ENCODE data around the gene TMEM255A.

TMEM255A gene

GRCh38 chrX:120244735-120245498 is 66.3 kb downstream of the TMEM255A start:
- Histone ChIP-seq H3K14ac (ENCODE audit: low read length) (peak overlapping the region; percentile 79), H3K27me3 (ENCODE audit: insufficient read depth, low read length) (no peaks in the 10 kb centered on the region), H3K4me3 (ENCODE audit: low read depth, low read length) (peak overlapping the region; percentile 91), H2BK120ac (ENCODE audit: insufficient read depth, low read length, poor library complexity) (peak overlapping the region; percentile 73), H2BK5ac (ENCODE audit: low read depth, low read length, poor library complexity) (no peak overlapping the region), H3K23ac (ENCODE audit: low read length) (no peak overlapping the region), H3K18ac (ENCODE audit: low read length) (peak overlapping the region; percentile 91), H2AK5ac (ENCODE audit: low read length) (no peak overlapping the region), H3K9me3 (ENCODE audit: insufficient read depth, low read depth, low read length) (no peaks in the 10 kb centered on the region), H3K79me2 (ENCODE audit: control insufficient read depth, insufficient read depth, low read length, poor library complexity) (peaks cover 2% of the 10 kb centered on the region), H3K4me2 (ENCODE audit: low read length) (peak overlapping the region; percentile 88), H3K79me1 (ENCODE audit: low read length) (peaks cover 2% of the 10 kb centered on the region), H3K4ac (ENCODE audit: low read depth, low read length) (no peak overlapping the region), H3K36me3 (ENCODE audit: control insufficient read depth in 1 of 2, insufficient read depth in 2 of 2, low read length in 2 of 2) (no peaks in the 10 kb centered on the region), H3K27ac (ENCODE audit: low read depth, low read length) (peak overlapping the region; percentile 31), H3K4me1 (ENCODE audit: control insufficient read depth in 1 of 2, insufficient read depth in 2 of 2, low read length in 2 of 2) (peaks cover 0 to 3% of the 10 kb centered on the region in 2 experiments), H4K12ac (ENCODE audit: low read depth, low read length) (peak overlapping the region; percentile 77), H2AFZ (ENCODE audit: insufficient read depth, low read length, poor library complexity) (peak overlapping the region; percentile 91), H4K8ac (ENCODE audit: low read depth, low read length) (peak overlapping the region; percentile 92), H4K91ac (ENCODE audit: low read depth, low read length) (no peak overlapping the region), H2BK12ac (ENCODE audit: low read length) (no peak overlapping the region), H3K9ac (ENCODE audit: low read length) (peak overlapping the region; percentile 79)
- WGBS (ENCODE audit: extremely low coverage, insufficient coverage, insufficient read length), result no CpG with 5 or more reads among the region's 43 CpGs
- DNase-seq, result peak; percentile 62 to 78

GRCh38 chrX:120244395-120244734 is 66.9 kb downstream of the TMEM255A start:
- Histone ChIP-seq H2BK5ac (ENCODE audit: low read depth, low read length, poor library complexity) (no peak overlapping the region), H3K4me2 (ENCODE audit: low read length) (peak overlapping the region; percentile 88), H2BK12ac (ENCODE audit: low read length) (no peak overlapping the region), H3K4me1 (ENCODE audit: control insufficient read depth in 1 of 2, insufficient read depth in 2 of 2, low read length in 2 of 2) (peaks cover 0 to 3% of the 10 kb centered on the region in 2 experiments), H4K91ac (ENCODE audit: low read depth, low read length) (no peak overlapping the region), H3K9me3 (ENCODE audit: insufficient read depth, low read depth, low read length) (no peaks in the 10 kb centered on the region), H2BK120ac (ENCODE audit: insufficient read depth, low read length, poor library complexity) (peak overlapping the region; percentile 73), H3K79me2 (ENCODE audit: control insufficient read depth, insufficient read depth, low read length, poor library complexity) (peaks cover 2% of the 10 kb centered on the region), H3K27ac (ENCODE audit: low read depth, low read length) (no peak overlapping the region), H4K8ac (ENCODE audit: low read depth, low read length) (peak overlapping the region; percentile 92), H4K12ac (ENCODE audit: low read depth, low read length) (peak overlapping the region; percentile 77), H3K18ac (ENCODE audit: low read length) (peak overlapping the region; percentile 91), H3K23ac (ENCODE audit: low read length) (no peak overlapping the region), H3K79me1 (ENCODE audit: low read length) (peaks cover 2% of the 10 kb centered on the region), H3K9ac (ENCODE audit: low read length) (peak overlapping the region; percentile 79), H2AK5ac (ENCODE audit: low read length) (no peak overlapping the region), H2AFZ (ENCODE audit: insufficient read depth, low read length, poor library complexity) (peak overlapping the region; percentile 91), H3K36me3 (ENCODE audit: control insufficient read depth in 1 of 2, insufficient read depth in 2 of 2, low read length in 2 of 2) (no peaks in the 10 kb centered on the region), H3K27me3 (ENCODE audit: insufficient read depth, low read length) (no peaks in the 10 kb centered on the region), H3K14ac (ENCODE audit: low read length) (peak overlapping the region; percentile 79), H3K4ac (ENCODE audit: low read depth, low read length) (no peak overlapping the region), H3K4me3 (ENCODE audit: low read depth, low read length) (peak overlapping the region; percentile 91)
- WGBS (ENCODE audit: extremely low coverage, insufficient coverage, insufficient read length), result no CpG with 5 or more reads among the region's 16 CpGs
- no peak for DNase-seq

GRCh38 chrX:120242813-120243212 is 68.4 kb downstream of the TMEM255A start:
- Histone ChIP-seq H3K23ac (ENCODE audit: low read length) (no peak overlapping the region), H3K79me1 (ENCODE audit: low read length) (peaks cover 2% of the 10 kb centered on the region), H3K9me3 (ENCODE audit: insufficient read depth, low read depth, low read length) (no peaks in the 10 kb centered on the region), H4K12ac (ENCODE audit: low read depth, low read length) (no peak overlapping the region), H2AK5ac (ENCODE audit: low read length) (no peak overlapping the region), H4K8ac (ENCODE audit: low read depth, low read length) (no peak overlapping the region), H2BK12ac (ENCODE audit: low read length) (no peak overlapping the region), H4K91ac (ENCODE audit: low read depth, low read length) (no peak overlapping the region), H3K14ac (ENCODE audit: low read length) (no peak overlapping the region), H3K79me2 (ENCODE audit: control insufficient read depth, insufficient read depth, low read length, poor library complexity) (peaks cover 2% of the 10 kb centered on the region), H3K9ac (ENCODE audit: low read length) (no peak overlapping the region), H3K27ac (ENCODE audit: low read depth, low read length) (no peak overlapping the region), H3K4ac (ENCODE audit: low read depth, low read length) (no peak overlapping the region), H3K18ac (ENCODE audit: low read length) (no peak overlapping the region), H3K4me1 (ENCODE audit: control insufficient read depth in 1 of 2, insufficient read depth in 2 of 2, low read length in 2 of 2) (peaks cover 0 to 3% of the 10 kb centered on the region in 2 experiments), H3K4me2 (ENCODE audit: low read length) (no peak overlapping the region), H3K27me3 (ENCODE audit: insufficient read depth, low read length) (no peaks in the 10 kb centered on the region), H3K4me3 (ENCODE audit: low read depth, low read length) (no peak overlapping the region), H2BK5ac (ENCODE audit: low read depth, low read length, poor library complexity) (no peak overlapping the region), H3K36me3 (ENCODE audit: control insufficient read depth in 1 of 2, insufficient read depth in 2 of 2, low read length in 2 of 2) (no peaks in the 10 kb centered on the region), H2AFZ (ENCODE audit: insufficient read depth, low read length, poor library complexity) (no peak overlapping the region), H2BK120ac (ENCODE audit: insufficient read depth, low read length, poor library complexity) (no peak overlapping the region)
- DNase-seq, result no peak
- WGBS (ENCODE audit: extremely low coverage, insufficient coverage, insufficient read length), result no CpG with 5 or more reads among the region's 5 CpGs

- Histone ChIP-seq H3K27ac (ENCODE audit: low read depth, low read length) (no peak overlapping the region), H4K12ac (ENCODE audit: low read depth, low read length) (no peak overlapping the region), H3K4ac (ENCODE audit: low read depth, low read length) (no peak overlapping the region), H3K4me1 (ENCODE audit: control insufficient read depth in 1 of 2, insufficient read depth in 2 of 2, low read length in 2 of 2) (peaks cover 0 to under 1% of the 10 kb centered on the region in 2 experiments), H3K27me3 (ENCODE audit: insufficient read depth, low read length) (no peaks in the 10 kb centered on the region), H3K14ac (ENCODE audit: low read length) (no peak overlapping the region), H4K8ac (ENCODE audit: low read depth, low read length) (no peak overlapping the region), H3K79me1 (ENCODE audit: low read length) (no peaks in the 10 kb centered on the region), H2BK5ac (ENCODE audit: low read depth, low read length, poor library complexity) (no peak overlapping the region), H3K23ac (ENCODE audit: low read length) (no peak overlapping the region), H2BK120ac (ENCODE audit: insufficient read depth, low read length, poor library complexity) (no peak overlapping the region), H2AK5ac (ENCODE audit: low read length) (no peak overlapping the region), H3K79me2 (ENCODE audit: control insufficient read depth, insufficient read depth, low read length, poor library complexity) (no peaks in the 10 kb centered on the region), H2BK12ac (ENCODE audit: low read length) (no peak overlapping the region), H3K36me3 (ENCODE audit: control insufficient read depth in 1 of 2, insufficient read depth in 2 of 2, low read length in 2 of 2) (no peaks in the 10 kb centered on the region), H3K9me3 (ENCODE audit: insufficient read depth, low read depth, low read length) (no peaks in the 10 kb centered on the region), H4K91ac (ENCODE audit: low read depth, low read length) (no peak overlapping the region), H3K4me2 (ENCODE audit: low read length) (no peak overlapping the region), H2AFZ (ENCODE audit: insufficient read depth, low read length, poor library complexity) (no peak overlapping the region), H3K18ac (ENCODE audit: low read length) (no peak overlapping the region), H3K9ac (ENCODE audit: low read length) (no peak overlapping the region), H3K4me3 (ENCODE audit: low read depth, low read length) (no peak overlapping the region)
- DNase-seq, result no peak
- WGBS (ENCODE audit: extremely low coverage, insufficient coverage, insufficient read length), result no CpG with 5 or more reads among the region's 4 CpGs
Observed at GRCh38 chrX:120238933-120239332, 72.3 kb downstream of the TMEM255A start.
